ENCODE data around the gene ENTPD5.
"Not testable (repeated sequence)": the region's sequence is repeated elsewhere in the genome, so short reads cannot be mapped to it uniquely, and the experiment has no call there.

The ENTPD5 gene

GRCh38 chr14:74015963-74016362 lies 3.1 kb downstream of the ENTPD5 start:
- TF ChIP-seq, protein P1, sequence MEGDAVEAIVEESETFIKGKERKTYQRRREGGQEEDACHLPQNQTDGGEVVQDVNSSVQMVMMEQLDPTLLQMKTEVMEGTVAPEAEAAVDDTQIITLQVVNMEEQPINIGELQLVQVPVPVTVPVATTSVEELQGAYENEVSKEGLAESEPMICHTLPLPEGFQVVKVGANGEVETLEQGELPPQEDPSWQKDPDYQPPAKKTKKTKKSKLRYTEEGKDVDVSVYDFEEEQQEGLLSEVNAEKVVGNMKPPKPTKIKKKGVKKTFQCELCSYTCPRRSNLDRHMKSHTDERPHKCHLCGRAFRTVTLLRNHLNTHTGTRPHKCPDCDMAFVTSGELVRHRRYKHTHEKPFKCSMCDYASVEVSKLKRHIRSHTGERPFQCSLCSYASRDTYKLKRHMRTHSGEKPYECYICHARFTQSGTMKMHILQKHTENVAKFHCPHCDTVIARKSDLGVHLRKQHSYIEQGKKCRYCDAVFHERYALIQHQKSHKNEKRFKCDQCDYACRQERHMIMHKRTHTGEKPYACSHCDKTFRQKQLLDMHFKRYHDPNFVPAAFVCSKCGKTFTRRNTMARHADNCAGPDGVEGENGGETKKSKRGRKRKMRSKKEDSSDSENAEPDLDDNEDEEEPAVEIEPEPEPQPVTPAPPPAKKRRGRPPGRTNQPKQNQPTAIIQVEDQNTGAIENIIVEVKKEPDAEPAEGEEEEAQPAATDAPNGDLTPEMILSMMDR (IDR thresholded peaks at IDR 0.05; ENCODE audit: unreplicated experiment in 3 of 3): no peak
- Mint-ChIP-seq H3K27ac (peak overlapping the region in 1 of 3 experiments; percentile 30), H3K4me1 (peaks cover 7% of the 10 kb centered on the region), H3K9me3 (no peaks in the 10 kb centered on the region), H3K27me3 (ENCODE audit: low read depth) (no peaks in the 10 kb centered on the region), H3K36me3 (ENCODE audit: low read depth) (peaks cover 7% of the 10 kb centered on the region), H3K4me3 (no peak overlapping the region)

DNA sequence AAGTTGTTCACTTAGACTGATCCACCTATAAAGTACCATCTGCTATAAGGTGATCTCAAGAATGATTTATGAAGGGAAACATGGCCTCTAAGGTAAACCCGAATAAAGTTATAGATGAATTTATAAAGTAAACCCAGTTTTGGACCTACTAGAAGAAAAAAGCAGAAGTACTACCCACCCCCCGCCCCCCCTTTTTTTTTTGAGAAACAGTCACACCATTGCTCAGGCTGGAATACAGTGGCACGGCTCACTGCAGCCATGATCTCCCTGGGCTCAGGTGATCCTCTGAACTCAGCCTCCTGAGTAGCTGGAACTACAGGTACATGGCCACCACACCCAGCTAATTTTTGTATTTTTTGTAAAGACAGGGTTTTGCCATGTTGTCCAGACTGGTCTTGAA lies 3.9 kb downstream of the ENTPD5 start:
- Mint-ChIP-seq H3K4me3 (no peak overlapping the region), H3K27me3 (ENCODE audit: low read depth) (no peaks in the 10 kb centered on the region), H3K4me1 (peaks cover 7% of the 10 kb centered on the region), H3K9me3 (no peaks in the 10 kb centered on the region), H3K36me3 (ENCODE audit: low read depth) (peaks cover 7% of the 10 kb centered on the region), H3K27ac (peak overlapping the region in 1 of 3 experiments; percentile 30)
- TF ChIP-seq, protein P1 (IDR thresholded peaks at IDR 0.05; ENCODE audit: unreplicated experiment in 3 of 3): no peak

DNA sequence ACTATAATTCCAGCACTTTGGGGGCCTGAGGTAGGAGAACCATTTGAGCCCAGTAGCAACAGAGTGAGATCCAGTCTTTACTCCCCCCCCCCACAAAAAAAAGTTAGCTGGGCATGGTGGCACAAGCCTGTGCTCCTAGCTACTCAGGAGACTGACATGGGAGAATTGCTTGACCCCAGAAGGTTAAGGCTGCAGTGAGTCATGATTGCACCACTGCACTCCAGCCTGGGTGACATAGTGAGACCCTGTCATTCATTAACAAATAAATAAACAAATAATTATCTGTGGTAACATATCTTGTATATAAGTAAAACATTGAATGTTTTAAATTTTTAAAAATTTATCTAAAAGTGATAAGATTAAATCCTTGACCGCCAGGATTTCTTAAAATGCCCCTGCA lies 4.8 kb downstream of the ENTPD5 start:
- Mint-ChIP-seq H3K9me3 (no peaks in the 10 kb centered on the region), H3K27ac (peak overlapping the region in 2 of 3 experiments; percentile 31 to 64), H3K27me3 (ENCODE audit: low read depth) (no peaks in the 10 kb centered on the region), H3K36me3 (ENCODE audit: low read depth) (peaks cover 11% of the 10 kb centered on the region), H3K4me3 (no peak overlapping the region), H3K4me1 (peaks cover 7% of the 10 kb centered on the region)
- TF ChIP-seq, protein P1 (IDR thresholded peaks at IDR 0.05; ENCODE audit: unreplicated experiment in 3 of 3): no peak

DNA sequence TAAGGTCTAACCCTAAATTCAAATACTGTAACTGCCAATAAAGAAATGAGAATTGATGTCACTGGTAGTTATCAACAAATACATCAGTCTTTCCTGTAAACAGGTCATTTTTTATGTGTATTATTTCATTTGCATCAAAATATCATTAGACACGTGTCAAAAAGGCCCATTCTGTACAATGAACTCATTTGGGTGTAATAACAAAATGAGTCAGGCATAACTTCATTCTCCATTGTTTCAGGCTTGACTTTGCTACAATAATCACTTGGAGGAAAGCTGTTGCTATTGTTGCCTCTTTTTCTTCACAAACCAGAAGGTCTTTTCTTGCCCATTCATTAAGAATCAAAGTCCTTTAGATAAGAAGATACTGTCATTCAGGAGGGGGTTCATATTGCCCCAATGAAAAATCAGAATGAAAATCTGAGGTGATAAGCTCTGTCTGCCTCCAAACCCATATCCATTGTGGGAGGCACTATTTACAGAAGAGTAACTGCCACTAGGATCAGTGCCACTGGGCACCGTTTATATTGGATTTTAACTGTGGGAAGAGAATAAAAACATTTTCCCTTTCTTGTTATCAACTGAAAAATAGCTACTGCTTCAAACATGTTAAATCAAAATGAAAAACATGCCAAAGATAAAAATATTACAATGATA lies 10.1 kb downstream of the ENTPD5 start:
- H3K27ac Mint-ChIP-seq: no peak overlapping the region
- H3K4me3 Mint-ChIP-seq: no peak overlapping the region
- H3K9me3 Mint-ChIP-seq: no peaks in the 10 kb centered on the region
- TF ChIP-seq, protein P1 (IDR thresholded peaks at IDR 0.05; ENCODE audit: unreplicated experiment in 3 of 3): no peak
- H3K27me3 Mint-ChIP-seq (ENCODE audit: low read depth): no peaks in the 10 kb centered on the region
- peaks cover 27% of the 10 kb centered on the region for H3K36me3 Mint-ChIP-seq (ENCODE audit: low read depth)
- H3K4me1 Mint-ChIP-seq: no peaks in the 10 kb centered on the region

DNA sequence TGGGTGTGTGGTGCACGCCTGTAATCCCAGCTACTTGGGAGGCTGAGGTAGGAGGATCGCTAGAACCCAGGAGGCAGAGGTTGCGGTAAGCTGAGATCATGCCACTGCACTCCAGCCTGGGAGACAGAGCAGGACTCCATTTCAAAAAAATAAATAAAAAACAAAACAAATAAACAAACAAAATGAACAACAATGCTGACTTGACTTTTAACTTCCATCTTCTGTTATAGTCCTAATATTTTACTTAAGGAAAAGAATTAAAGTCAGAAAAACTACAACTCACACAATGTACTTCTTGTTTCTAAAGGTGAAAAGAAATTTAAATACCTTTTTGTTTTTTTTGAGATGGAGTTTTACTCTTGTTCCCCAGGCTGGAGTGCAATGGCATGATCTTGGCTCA lies 13.4 kb downstream of the ENTPD5 start:
- H3K27ac Mint-ChIP-seq: not testable (repeated sequence)

GRCh38 chr14:73998726-73999125 lies 20.4 kb downstream of the ENTPD5 start:
- Mint-ChIP-seq H3K27ac (peak overlapping the region; percentile 95 to 99 (median 97)), H3K9me3 (no peaks in the 10 kb centered on the region), H3K27me3 (ENCODE audit: low read depth) (no peaks in the 10 kb centered on the region), H3K4me3 (no peak overlapping the region), H3K4me1 (peaks cover 19% of the 10 kb centered on the region), H3K36me3 (ENCODE audit: low read depth) (peaks cover 17% of the 10 kb centered on the region)
- TF ChIP-seq, protein P1 (IDR thresholded peaks at IDR 0.05; ENCODE audit: unreplicated experiment in 3 of 3): no peak

More for the DNA sequence above, 13.4 kb downstream of the ENTPD5 start:
- peaks cover 31% of the 10 kb centered on the region for H3K36me3 Mint-ChIP-seq (ENCODE audit: low read depth)
- H3K27me3 Mint-ChIP-seq (ENCODE audit: low read depth); H3K4me1 Mint-ChIP-seq; H3K9me3 Mint-ChIP-seq; H3K4me3 Mint-ChIP-seq: not testable (repeated sequence)
